HG03469 (cell line): ENCODE measurements around the gene OR52E8.

ENCODE experiments used
- ATAC-seq: cut with Tn5 transposase; IDR thresholded peaks from one replicate; pipeline ENCODE4 v1.9.1; 2021; ENCODE audit warnings: mild to moderate bottlenecking, moderate library complexity, moderate number of reproducible peaks; ENCODE audit not compliant: unreplicated experiment

The OR52E8 gene

DNA sequence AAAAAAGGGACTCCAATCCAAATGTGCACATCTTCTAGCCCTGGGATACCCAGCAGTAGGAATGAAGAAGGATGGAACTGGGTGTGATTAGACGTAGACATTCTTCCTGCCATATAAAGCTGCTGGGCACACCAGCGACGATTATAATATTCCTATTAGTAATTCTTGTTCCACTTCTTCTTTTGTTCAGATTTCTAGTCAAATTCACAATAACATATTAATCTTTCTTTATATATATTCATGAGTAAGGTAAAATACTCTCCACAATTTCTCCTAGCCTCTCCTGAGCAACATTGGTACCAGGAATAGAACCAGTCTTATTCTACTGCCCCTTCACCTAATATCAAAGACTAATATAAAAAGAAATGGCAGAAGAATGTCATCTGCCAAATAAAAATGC lies at the start of gene OR52E8:
Gene OR52E8 (minus strand): TSS at position 101 of the 400 bp plus-strand sequence. CDS start 0 bp downstream, at position 101.
- ATAC-seq = no peak

DNA sequence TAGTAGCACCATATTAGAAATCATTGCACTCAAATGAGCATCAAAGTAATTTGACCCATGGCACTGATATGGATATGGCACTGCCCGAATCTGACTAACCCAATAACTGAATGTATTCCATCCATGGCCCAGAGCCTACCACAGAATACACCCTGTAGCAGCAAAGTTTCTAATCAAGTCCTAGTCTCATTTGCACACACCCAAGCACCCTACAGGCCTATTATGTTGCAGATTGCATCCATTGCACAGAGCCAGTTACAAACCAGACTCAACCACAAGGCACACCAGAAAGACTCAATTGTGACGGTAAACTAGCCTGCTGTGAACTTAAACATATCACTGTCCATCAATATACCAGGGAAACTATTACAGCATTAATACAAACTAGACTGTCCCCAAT lies 42.0 kb upstream of the OR52E8 start:
- ATAC-seq = no peak

DNA sequence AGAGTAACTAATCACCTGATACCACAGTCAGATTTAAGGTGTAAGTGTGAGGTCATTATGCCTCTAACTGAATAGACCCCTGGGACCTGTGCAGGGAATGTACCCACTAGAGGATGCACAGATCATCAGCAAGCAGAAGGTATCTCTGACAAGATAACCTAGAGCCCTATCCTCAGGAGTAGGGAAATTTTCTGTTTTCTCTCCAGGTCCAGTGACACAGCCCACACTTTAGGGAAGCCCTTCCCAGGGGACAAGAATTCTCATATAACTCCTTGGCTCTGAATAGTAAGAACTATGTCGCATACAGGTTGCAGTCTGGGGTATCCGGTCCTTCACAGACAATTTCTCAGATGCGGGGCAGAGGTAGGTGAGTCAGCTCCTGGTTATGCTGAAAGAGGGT lies 35.4 kb upstream of the OR52E8 start, which contains the start of gene OR52E5:
Gene OR52E5 (plus strand): TSS at position 301 of the 400 bp plus-strand sequence. CDS start 7,569 bp downstream, outside the sequence.
- no peak for ATAC-seq

GRCh38 chr11:5891216-5891800 lies 33.8 kb upstream of the OR52E8 start:
- ATAC-seq = no peak

- no peak for ATAC-seq
Measured at GRCh38 chr11:5887661-5888060, 30.2 kb upstream of the OR52E8 start.

DNA sequence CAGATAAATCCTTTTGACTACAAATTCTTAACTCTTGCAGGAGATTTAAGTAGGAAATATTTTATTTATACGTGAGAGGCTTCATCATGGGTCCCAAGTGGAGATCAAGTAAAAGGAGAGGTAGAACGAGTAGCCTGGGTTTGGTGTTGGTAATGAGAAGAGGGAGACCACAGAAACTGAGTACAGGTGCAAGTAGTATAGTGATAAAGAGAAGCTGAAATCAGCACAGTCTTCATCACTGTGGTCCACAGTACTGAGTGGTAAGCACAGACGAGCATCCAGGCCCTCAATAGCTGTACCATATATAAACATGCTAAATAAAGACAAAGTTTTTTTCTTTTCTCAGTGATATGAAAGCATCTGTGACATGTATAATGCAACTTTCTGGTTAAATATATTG lies 29.7 kb upstream of the OR52E8 start:
- ATAC-seq = no peak

DNA sequence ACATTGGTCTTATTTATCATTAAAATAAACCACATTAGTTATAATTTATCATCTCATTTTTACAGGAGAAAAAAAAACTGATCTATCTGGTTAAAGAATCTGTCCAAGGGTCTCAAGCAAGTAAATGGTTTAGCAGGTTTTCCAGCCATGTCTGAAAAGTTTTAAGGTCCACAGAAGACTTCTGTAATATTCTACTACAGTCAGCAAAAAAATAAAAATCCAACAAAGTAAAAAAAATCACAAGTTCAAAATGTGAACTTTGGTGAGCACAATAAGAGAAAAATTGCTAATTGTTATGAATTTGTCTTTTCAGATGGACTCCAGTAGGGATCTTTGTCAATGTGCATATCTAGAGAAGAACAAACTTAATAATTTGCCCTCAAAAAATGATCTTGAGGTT lies 24.3 kb upstream of the OR52E8 start:
- no peak for ATAC-seq

GRCh38 chr11:5880329-5880728 lies 22.8 kb upstream of the OR52E8 start, which contains the start of gene OR52E4:
TSS of gene OR52E4 (plus strand) at chr11:5880629. CDS start at chr11:5884293, 3,664 bp downstream.
- ATAC-seq = no peak

DNA sequence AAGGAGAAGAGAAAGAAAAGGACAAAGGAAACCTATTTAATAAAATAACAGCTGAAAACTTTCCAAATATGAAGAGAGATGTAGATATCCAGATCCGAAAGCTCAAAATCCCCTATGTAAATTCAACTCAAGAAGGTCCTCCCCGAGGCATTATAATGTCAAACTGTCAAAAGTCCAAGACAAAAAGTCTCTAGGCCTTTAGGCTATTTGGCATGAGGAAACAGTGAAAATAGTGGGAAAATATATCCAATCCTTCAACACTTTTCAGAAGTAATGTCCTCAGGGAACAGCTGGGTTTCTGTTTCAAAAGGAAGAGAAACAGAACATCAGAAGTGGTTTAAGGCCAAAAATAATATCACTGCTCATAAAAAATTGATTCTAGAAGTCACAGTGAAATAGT lies 21.1 kb upstream of the OR52E8 start:
- ATAC-seq = no peak

GRCh38 chr11:5865826-5866225 lies 8.3 kb upstream of the OR52E8 start:
- ATAC-seq = no peak

- ATAC-seq = no peak
Measured at GRCh38 chr11:5851002-5851401, 6.5 kb downstream of the OR52E8 start.

- no peak for ATAC-seq
Measured at GRCh38 chr11:5847711-5848110, 9.8 kb downstream of the OR52E8 start.

DNA sequence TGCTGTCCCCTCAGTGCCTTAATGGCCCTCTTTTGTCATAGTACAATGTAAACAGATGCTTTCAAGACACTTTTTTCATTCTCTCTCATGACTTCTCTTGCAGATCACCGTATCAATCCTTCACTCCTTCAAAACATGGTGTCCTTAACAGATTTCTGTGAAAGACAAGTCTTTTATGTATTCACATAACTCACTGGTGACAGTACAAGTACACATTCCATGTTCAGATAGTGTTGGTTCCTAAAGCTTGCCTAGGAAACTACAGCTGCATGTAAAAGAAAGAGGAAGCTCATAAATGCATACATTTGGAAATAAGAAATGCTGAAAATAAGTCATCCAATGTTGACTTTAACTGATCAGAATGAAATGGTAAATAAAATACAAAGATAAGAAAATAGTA lies 10.8 kb downstream of the OR52E8 start:
- ATAC-seq = no peak

DNA sequence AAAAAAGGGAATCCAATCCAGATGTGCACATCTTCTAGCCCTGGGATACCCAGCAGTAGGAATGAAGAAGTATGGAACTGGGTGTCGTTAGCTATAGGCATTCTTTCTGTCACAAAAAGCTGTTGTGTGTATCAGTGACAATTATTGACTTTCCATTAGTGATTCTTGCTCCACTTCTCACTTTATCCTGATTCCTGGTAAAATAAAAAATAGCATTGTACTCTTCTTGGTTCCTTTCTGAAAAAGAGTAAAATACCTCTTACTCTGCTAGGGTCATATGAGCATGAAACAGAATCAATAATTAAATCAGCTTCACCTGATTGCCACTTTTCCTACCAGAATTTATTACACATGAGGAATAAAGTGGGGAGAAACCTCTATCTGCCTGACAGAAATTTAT lies 15.7 kb downstream of the OR52E8 start, which contains the start of gene OR52E6:
Gene OR52E6 (minus strand): TSS at position 101 of the 400 bp plus-strand sequence. CDS start 0 bp downstream, at position 101.
- no peak for ATAC-seq

- ATAC-seq = no peak
Measured at GRCh38 chr11:5837695-5838094, 19.8 kb downstream of the OR52E8 start.

DNA sequence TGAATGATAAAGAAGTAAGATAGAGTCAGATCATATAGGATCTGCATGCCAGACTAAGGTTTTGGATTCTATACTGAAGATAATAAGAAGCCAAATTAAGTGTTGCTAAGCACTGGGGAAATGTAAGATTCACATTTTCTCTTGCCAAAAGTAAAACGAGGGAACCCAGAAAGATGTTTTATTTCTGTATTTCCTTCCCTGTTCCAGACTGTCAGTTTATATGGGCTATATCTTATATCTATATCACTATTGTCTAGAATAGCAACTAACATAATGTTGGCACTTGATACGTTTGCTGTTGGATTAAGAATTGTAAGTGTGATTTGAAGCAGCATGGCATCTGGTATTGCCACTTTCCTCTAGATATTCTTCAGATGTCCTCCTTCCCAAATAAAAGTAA lies 24.0 kb downstream of the OR52E8 start:
- ATAC-seq = no peak

GRCh38 chr11:5831196-5831829 lies 26.2 kb downstream of the OR52E8 start:
- no peak for ATAC-seq

- ATAC-seq = no peak
Measured at GRCh38 chr11:5818245-5818886, 39.1 kb downstream of the OR52E8 start.

DNA sequence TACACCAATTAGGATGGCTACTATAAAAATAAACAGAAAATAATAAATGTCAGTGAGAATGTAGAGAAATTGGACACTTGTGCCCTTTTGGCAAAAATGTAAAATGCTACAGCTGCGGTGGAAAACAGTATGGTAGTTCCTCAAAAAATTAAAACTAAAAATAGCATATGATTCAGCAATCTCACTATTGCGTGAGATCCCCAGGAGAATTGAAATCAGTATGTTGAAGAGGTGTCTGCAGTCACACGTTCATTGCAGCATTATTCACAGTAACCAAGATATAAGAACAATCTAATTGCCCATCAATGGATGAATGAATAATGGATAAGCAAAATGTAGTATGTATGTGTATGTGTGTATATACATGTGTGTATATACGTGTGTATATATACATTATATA lies 42.0 kb downstream of the OR52E8 start:
- ATAC-seq = peak; percentile 42

- ATAC-seq = no peak
Measured at GRCh38 chr11:5809905-5810795, 47.3 kb downstream of the OR52E8 start.

DNA sequence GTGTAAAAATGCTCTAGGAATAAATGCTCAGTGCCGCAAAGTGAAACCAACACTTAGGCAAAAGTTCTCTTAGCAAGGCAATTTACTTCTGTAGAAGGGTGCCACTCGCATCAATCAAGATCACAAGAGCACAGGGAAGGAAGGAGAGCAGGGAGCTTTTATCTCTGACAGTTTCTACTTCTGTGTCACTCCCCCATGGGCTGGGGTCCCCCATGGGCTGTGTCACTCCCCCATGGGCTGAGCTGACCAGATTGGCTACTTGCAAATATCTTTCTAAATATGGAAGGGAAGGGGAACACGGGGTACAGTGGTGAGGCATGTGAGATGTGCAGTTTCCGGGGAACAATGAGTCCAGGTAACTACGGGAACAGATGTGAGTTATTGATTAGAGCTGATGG lies 48.4 kb downstream of the OR52E8 start:
- no peak for ATAC-seq
